Sciatic nerve (tissue), 2 donors: ENCODE measurements around the gene SDK1. TPM values are rescaled to one million over a fixed set of nuclear protein-coding genes. Genes with fewer than 3 reads are reported as not detected.
"Not testable (repeated sequence)": the region's sequence is repeated elsewhere in the genome, so short reads cannot be mapped to it uniquely, and the experiment has no call there.

ENCODE experiments used
- ATAC-seq: fragments of 200-7000 bp; cut with Tn5 transposase; one replicate; pipeline ENCODE4 v1.9.1; 2020; ENCODE audit warnings: mild to moderate bottlenecking, moderate library complexity
- DNase-seq: peaks from one replicate; pipeline ENCODE4 v3.0.0-alpha.2; 2020; ENCODE audit warnings: low spot score
- intact Hi-C: fragments of 100-400 bp; cut with DNase I; formaldehyde crosslinking; loops from one replicate; pipeline ENCODE4 v1.14.2; 2022
- total RNA-seq: library from RNA; stranded (reverse); fragmentation: NEBNext Ultra II Directional; extraction: Animal tissue kit (Norgen Biotek cat#: 25700); gene quantifications from one replicate; pipeline ENCODE4 v1.2.1, GENCODE V29; 2021
- donor health status: DM: no; HTN: no; CAD: no.
- donor health status: DM: no; HTN: no; CAD: no.

Gene SDK1
- total RNA-seq, 1 donor from 2014 or later, result 11.2 TPM

GRCh38 chr7:3908153-3908552, 607.1 kb downstream of the SDK1 start:
- no peak for DNase-seq
- intact Hi-C loops, result no loop called here
- ATAC-seq, result no peak

- ATAC-seq (peak; percentile 11), DNase-seq (no peak)
- intact Hi-C loops, result no loop called here
Measured at GRCh38 chr7:3909128-3909527, 608.1 kb downstream of the SDK1 start.

- ATAC-seq, result peak; percentile 76
- no peak for DNase-seq
- intact Hi-C loops, result no loop called here
Measured at GRCh38 chr7:3910054-3910453, 609.0 kb downstream of the SDK1 start.

- ATAC-seq (no peak), DNase-seq (no peak)
- intact Hi-C loops, result no loop called here
Measured at GRCh38 chr7:3911685-3912084, 610.6 kb downstream of the SDK1 start.

GRCh38 chr7:3912291-3912690, 611.2 kb downstream of the SDK1 start:
- ATAC-seq, result no peak

GRCh38 chr7:3914051-3914775, 613.2 kb downstream of the SDK1 start:
- intact Hi-C loops, result no loop called here
- ATAC-seq, result no peak
- no peak for DNase-seq

More at GRCh38 chr7:3912291-3912690, 611.2 kb downstream of the SDK1 start:
- intact Hi-C loops, result no loop called here
- DNase-seq, result no peak

- ATAC-seq (no peak), DNase-seq (no peak)
- intact Hi-C loops, result no loop called here
Measured at GRCh38 chr7:3915337-3915878, 614.4 kb downstream of the SDK1 start.

- intact Hi-C loops, result no loop called here
- ATAC-seq, result no peak
- no peak for DNase-seq
Measured at GRCh38 chr7:3916146-3916545, 615.1 kb downstream of the SDK1 start.

- no peak for ATAC-seq
- intact Hi-C loops, result no loop called here
Measured at GRCh38 chr7:3917436-3917835, 616.4 kb downstream of the SDK1 start.

GRCh38 chr7:3918576-3918975, 617.5 kb downstream of the SDK1 start:
- ATAC-seq (no peak), DNase-seq (no peak)
- intact Hi-C loops, result no loop called here

More at GRCh38 chr7:3917436-3917835, 616.4 kb downstream of the SDK1 start:
- DNase-seq, result no peak

- DNase-seq, result no peak
Measured at GRCh38 chr7:3922175-3922635, 621.2 kb downstream of the SDK1 start.

GRCh38 chr7:3923307-3923918, 622.4 kb downstream of the SDK1 start:
- intact Hi-C loops, result no loop called here
- ATAC-seq, result no peak

More at GRCh38 chr7:3922175-3922635, 621.2 kb downstream of the SDK1 start:
- peak; percentile 76 for ATAC-seq
- intact Hi-C loops, result no loop called here

GRCh38 chr7:3924277-3924676, 623.2 kb downstream of the SDK1 start:
- DNase-seq (no peak), ATAC-seq (no peak)
- intact Hi-C loops, result no loop called here

More at GRCh38 chr7:3923307-3923918, 622.4 kb downstream of the SDK1 start:
- no peak for DNase-seq

GRCh38 chr7:3927446-3928110, 626.5 kb downstream of the SDK1 start:
- ATAC-seq (no peak), DNase-seq (no peak)
- intact Hi-C loops, result no loop called here

- intact Hi-C loops, result no loop called here
- DNase-seq, result no peak
- ATAC-seq, result no peak
Measured at GRCh38 chr7:3928727-3929515, 627.9 kb downstream of the SDK1 start.

- no peak for ATAC-seq
- DNase-seq, result no peak
- intact Hi-C loops, result no loop called here
Measured at GRCh38 chr7:3931843-3932242, 630.8 kb downstream of the SDK1 start.

- peak; percentile 19 for DNase-seq
- intact Hi-C loops, result no loop called here
- no peak for ATAC-seq
Measured at GRCh38 chr7:3937146-3937545, 636.1 kb downstream of the SDK1 start.

GRCh38 chr7:3937605-3938004, 636.6 kb downstream of the SDK1 start:
- intact Hi-C loops, result no loop called here
- DNase-seq (peak; percentile 28), ATAC-seq (no peak)

GRCh38 chr7:3941706-3942105, 640.7 kb downstream of the SDK1 start:
- DNase-seq, intact Hi-C loops, ATAC-seq: not testable (repeated sequence)
